NCI-H2196 treated with DMSO at 0.1 percent for 48 hours (cell line): Measurements from ENCODE around the gene RBM5.

Experiments used
- DNase-seq: peaks from one replicate; lab custom pipeline; 2025; ENCODE audit not compliant: unreplicated experiment; lab: John Stamatoyannopoulos, UW

Gene RBM5

DNA sequence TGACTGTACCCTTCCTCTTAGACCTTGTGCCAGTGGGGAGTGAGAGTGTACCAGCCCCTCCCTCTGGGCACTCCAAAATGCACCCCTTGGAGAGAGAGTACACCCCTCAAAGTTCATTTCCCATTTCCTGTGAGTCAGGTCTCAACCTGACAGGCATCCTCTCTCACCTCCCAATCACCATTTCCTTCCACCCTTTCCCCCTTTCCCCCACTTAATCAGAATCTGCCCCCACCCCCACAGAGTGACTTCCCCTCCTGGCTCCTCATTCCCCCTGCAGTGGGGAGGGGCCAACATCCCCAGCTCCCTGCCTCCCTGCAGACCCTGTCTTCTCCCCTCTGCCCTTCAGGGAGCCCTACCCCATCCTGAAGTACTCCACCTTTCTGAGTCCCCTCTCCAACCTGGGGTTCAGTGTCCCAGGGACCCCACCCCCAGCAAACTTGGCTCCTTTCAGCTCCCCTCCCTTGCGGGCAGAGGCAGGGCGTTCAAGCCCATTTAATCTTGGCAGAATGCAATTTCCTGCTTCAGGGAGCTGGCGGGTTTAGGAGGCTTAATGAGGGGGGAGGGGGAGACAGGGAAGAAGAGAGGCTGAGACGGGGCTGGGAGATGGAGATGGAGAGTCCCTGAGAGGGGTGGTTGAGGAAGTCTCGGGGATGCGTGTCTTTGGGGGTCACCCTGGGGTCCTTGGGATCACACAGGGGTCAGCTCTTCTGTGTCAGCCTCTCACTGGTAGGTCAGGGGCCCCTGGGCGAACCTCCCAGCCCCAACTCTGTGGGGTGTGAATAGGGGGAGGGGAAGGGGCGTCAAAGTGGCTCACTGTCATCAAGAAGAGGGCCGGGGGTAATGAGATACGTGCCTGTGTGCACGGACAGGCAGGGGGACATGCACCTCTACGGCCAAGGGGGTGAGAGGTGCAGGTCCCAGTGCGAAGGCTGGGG lies 49.8 kb downstream of the RBM5 start:
- no peak for DNase-seq

DNA sequence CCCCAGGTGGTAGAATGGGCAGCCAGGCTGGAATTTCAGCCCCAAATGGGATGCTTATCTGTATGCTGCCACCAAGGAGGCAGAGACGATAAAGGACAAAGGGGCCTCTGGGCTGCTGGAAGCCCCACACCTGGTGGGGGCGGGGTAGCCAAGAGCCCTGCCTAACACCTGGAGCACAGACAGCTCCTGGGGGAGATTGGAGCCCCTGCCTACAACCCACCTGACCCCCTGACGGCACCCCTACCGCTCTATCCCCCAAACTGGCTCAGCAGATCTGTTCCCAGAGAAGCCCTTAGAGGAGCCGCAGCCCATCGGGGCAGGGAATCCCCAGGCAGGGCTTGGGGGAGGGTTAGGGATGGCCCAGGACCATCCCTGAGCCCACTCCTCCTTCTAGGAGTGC lies 50.6 kb downstream of the RBM5 start:
- DNase-seq = no peak

DNA sequence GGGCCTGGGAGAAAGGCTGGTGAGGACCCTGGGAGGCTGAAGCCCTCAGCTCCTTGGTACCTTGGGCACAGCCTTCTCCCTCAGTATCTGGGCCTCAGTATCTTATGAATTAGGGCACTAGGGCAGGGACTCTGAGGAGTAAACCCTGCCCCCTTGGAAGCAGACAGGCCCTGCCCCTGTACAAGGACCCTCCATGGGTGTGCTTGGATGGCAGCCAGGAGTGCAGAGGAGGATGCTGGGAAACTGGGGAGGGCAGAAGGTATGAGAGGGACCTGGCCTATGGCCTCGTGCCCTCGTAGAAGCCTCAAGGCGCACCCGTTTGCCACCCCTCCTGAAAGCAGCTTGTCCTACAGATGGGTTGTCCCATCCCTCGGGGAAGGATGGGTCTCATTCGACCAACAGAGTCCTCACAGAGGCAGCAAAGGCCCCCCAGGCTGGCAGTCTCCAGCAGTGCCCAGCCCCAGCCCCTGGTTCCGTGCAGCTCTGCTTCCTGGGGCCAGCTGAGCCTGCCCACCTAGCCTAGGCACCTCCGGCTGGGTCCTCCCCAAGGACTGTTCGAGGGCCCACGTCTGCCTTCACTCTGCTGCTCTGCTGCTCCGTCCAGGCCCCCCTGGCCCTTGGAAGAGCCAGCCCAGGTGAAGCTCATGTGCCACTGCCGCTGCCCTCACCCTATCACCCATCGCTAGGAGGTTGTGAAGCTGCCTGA lies 51.2 kb downstream of the RBM5 start:
- DNase-seq = no peak

DNA sequence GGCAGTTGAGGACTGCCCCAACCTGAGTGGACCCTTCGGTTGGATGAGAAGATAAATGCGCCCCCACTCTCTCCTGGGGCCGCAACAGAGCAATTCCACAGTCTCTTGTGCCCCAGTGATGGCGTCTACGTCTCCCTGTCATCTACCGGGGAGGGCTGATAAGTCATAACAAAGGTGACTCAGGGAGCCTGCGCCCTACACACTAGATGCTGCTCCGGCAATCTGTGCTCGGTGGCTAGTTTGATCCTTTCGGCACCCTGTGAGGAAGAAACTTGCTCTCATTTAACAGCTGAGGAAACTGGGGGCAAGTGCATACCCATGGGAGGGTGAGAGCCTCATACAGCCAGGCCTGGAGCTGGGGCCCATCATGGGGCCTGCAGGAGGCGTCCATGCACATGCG lies 52.3 kb downstream of the RBM5 start:
- no peak for DNase-seq

DNA sequence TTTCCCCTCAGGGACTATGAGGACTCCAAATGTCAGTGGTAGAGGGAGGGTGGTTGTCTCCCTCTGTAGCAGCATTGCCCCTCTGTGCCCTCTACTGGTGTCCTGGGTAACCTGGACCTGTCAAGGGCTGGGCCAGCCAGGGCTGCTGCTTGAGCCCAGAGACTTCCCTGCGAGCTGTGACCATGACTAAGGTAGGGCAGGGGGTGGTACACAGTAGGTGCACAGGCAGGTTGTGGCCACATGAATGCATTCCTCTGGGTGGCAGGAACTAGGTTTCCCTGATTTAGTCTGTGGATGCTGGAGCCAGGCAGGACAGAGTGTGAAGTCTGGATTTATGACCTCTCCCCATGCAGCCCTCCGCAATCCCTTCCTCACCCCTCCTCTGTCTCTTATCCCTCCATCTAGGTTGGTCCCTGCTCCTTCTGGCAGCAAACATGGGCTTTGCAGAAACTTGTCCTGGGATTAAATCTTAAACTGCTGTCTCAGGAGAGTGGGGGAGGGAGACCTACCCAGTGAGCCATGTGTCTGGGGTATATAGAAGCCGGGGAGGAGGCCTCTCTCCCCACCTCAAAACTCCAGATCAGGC lies 57.7 kb downstream of the RBM5 start:
- DNase-seq = no peak

DNA sequence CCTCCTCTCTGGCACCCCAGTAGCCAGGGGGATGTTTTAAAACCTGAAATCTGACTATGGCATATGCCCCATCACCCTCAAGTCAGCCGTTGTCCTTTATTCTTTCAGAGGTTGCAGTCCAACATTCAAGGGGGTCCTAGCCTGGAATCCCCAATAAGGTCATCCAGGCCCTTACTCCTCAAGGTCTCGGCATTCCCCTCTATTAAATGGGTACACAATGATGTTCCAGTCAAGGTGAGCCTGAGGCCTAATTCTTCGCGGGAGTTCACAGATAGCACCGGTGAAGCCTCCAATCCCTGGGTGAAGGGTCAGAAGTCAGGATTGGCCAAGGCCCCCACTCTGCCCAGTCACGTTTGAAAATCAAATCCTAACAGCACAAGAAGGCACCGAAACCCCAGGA lies 58.3 kb downstream of the RBM5 start:
- DNase-seq = no peak

DNA sequence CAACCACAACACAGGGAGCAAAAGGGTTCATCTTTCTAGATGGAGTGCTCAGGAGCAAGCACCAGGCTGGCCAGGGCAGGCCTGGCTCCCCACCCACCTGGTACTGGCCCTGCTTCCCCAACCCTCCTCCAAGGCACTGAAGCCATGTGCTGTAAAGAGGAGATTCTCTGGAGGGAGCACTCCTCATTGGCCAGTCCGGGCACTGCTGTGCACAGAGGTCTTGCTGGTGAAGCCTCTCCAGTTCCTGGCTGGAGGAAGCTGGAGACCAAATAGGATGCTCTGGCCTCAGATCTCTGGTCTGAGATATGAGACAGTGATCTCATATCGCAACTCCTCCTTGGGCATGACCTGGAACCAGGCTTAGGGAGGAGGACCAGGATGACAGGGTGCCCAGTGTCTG lies 58.7 kb downstream of the RBM5 start:
- no peak for DNase-seq

DNA sequence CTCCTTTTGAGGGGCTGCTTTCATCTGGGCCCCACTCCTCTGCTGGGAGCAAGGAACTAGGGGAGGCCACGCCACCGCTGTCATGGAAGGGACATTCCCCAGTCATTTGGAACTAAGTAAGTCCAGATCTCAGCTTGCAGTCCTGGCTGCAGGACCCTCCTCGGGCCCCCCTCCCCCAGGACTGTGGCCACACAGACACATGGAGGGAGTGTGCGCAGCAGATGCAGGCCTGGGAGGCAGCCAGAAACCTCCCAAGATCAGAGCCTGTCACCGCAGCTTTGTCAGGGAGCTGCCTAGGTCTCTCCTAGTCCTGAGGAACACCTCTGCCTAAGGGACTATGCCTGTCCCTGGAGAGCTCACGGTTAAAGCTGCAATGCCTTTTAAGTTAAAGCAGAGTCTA lies 59.1 kb downstream of the RBM5 start:
- DNase-seq = no peak

DNA sequence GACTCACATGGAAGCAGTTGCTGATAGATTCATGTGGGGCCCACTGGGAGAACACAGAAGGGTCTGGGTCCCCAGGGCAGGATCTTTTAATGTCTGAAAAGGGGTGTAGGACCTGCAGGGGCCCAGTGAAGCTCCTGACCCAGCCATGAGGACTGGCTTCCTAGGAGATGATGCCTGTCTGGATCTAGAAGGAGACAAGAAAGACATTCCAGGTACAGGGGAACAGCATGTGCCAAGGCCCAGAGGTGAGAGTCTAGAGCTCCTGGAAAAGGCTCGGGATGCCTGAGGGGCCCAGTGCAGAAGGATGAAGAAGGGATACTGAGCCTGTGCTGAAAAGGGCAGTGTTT lies 61.7 kb downstream of the RBM5 start:
- no peak for DNase-seq

DNA sequence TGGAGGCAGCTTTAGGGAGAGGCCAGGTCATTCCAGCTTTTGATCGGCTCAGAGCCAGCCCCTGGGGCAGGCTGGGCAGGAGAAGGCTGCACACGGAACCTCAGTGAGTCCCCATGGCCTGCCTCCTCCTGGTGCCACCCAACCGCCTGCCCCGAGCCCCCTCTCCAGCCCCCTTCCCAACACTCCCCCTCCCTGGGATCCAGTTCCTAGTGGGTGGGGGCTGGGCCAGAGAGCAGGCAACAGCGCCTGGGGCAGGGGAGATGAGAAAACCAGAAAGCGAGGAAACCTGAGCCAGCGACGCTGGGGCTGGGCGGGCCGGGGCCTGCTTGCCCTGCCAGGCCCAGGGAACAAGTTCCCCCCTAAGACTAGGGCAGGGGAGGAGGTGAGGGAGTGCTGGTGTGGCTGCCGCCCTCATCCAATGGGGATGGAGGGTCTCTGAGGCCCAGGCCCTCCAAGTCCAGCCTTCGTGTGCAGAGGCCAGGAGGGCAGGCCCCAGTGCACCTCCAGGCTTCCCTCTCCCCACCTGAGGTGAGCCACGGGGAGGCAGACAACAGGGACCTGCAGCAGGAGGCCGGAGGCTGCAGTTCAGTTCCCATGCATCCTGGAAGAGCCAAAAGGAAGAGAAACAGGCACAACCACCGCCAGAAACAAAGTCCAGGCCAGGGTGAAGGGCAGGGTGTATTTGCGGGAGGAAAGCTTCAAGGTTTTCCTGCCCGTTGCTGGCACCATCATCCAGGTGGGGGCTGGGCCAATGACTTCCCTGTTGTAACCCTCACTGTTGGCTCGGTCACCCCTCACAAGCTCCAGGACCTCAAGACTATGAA lies 62.4 kb downstream of the RBM5 start:
- DNase-seq = no peak

DNA sequence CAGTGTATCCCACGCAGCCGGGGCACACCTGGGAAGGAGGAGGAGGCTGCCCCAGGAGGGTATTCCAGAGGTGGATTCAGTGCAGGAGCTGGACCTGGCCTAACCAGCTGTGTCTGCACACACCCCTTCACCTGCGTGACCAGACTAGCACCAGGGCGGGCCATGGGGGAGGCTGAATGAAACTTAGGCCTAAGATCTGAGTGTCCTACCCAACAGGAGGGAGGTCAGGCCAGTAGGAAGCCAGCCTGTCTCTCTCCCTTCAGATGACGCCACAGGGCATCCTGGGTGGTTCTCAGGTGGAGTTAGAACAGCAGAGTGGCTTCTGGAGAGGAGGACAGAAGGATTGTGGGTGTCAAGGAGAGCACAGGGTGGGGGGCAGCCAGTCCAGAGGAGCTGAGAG lies 63.0 kb downstream of the RBM5 start:
- DNase-seq = no peak

DNA sequence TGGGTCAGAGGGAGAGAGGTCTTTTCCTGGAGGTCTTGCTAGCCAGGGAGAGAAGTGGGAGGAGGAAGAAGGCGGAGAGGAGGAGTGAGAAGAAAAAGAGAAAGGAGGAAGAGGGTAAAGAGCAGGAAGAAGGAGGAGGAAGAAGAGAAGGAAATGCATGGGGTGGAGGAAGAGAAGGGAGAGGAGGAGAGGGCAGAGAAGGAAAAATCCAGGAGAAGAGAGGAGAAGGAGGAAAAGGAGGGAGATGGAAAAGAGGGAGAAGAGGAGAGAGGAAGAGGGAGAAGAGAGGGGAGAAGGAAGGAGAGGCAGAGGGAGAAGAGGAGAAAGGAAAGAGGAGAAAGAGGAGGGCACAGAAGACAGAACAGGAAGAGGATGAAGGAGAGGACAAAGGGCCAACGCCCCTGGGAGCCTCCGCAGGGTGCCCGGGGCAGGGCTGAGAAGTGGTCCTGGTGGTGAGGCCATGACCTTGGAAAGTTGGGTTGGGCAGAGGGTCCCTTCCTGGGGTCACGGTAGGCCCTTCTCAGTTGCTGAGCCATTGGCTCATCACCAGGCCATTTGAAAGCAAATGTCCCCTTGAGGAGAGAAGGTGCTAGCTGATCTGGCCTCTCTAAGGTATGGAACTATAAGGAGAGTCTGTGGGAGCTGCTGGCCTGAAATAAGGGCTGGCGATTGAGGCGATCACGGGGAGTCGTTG lies 65.2 kb downstream of the RBM5 start:
- DNase-seq = no peak

DNA sequence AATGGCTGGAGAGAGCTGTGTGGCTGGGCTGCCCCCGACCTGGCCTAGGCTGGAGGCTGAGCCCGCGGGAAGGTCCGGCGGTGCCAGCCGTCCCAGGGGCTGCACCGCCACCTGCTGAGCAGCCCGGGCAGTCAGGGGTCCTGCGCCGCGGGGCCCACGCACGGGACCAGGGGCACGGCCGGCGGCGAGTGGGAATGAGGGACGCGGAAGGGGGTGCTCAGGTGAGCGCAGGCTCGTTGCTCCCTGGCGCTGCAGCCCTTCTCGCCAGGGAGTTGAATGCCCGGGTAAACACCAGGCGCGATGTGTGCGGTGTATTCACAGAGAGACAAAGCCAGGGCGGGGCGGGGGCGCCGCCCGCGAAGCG lies 65.7 kb downstream of the RBM5 start:
- no peak for DNase-seq

DNA sequence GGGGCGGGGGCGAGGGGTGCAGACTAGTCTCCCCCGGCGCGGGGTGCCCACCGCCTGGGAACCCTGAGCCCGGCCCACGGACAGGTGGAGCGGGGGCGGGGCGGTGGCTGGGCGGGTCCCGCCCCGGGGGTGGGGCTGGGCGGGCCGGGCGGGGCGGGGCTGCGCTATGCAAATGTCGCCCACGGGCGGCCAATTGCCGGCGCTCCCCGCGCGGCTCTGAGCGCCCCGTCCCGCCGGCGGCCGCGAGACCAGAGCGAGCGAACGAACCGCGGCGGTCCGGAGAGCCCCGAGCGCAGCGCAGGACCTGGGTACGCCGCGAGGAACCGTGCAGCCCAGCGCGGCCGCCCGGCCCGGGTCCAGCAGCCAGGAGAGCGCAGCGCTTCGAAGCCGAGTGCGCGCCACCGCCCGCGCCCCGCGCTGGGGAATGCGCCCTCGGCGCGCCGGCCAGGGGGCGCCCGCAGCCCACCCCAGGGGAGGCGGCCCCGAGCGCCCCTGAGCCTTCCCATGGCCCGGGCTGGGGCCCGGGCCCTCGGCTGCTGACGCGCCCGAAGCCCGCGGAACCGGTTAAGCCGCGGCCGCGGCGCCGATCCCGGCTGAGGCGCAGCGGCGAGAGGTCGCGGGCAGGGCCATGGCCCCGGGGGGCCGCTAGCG lies 66.2 kb downstream of the RBM5 start, which contains the start of gene SEMA3F:
TSS of gene SEMA3F (plus strand) at position 485 of the 651 bp plus-strand sequence. CDS start 4,299 bp downstream, outside the sequence.
- no peak for DNase-seq

DNA sequence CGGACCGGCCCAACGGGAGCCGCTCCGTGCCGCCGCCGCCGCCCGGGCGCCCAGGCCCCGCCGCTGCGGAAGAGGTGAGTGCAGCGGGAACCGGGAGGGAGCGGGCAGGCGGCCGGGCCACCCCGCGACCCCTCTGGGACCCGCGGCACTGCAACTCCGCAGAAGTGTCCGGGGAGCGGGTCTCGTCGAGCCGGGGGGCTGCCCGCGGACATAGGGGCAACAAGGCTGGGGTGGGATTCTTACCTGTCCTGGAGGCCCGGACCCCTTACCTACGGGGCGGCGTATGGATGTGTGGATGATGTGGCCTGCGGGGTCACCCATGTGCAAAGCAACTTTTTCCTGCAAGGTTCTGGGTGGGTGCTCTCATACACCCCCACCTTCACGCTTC lies 66.8 kb downstream of the RBM5 start:
- DNase-seq = no peak

DNA sequence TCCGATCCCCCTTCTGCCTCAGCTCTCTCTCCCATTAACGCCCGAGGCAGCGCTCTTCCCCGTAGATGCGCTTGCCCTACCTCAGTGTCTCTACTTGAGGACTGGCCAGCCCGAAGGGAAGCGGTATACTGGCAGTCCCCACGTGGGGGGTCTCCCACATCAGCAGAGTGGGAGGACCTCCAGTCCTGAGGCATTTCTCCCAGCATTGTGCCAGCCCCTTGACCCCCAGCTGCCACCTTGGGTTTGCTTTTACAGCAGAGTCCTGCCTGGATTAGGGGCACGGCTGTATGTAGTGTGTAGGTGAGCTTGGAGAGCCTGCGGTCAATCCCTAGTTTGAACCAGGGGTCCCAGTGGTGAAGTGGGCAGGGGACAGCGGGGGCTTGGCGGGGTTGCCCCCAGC lies 67.2 kb downstream of the RBM5 start:
- DNase-seq = no peak

DNA sequence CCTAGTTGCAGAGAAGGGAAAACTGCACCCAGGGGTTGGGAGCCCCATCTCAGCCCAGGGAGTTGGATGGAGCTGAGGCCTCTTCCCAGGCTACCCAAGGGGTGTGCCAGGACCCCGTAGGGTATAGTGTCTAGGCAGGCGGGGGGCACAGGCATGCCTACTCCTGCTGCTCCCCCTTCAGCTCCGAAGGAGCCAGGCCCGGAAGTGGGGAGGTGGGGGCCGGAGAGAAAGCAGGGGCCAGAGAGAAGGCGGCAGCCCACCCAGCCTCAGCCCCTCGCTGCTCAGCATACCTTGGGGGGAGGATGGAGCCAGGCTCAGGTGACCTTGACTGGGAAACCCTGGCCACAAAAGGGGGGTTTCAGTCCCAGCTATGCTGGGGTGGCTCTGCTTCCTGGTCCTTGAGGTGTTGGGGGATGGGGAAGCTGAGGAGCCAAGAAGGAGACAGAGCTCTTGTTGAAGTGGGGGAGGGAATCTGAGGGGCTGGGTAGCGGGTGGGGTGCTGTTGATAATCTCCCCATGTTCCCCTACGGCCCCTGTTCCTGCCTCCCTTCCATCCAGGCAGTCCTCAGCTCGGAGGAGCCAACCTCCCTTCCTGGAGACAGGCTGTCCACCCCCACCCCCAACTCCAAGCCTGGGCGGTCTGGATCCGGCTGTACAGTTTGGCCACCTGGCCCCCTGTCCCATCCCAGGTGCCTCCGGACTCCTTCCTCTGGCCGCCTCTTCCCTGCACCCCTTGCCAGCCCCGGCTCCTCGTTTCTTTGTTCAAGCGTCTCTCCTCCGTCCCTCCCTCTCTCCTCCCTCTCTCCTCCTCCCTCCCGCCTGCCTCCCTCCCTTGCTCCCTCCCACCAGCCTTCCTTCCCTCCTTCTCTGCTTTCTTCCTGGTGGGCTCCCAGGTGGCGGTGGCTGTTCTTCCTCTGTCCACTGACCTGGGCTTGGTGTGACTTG lies 68.1 kb downstream of the RBM5 start:
- no peak for DNase-seq

DNA sequence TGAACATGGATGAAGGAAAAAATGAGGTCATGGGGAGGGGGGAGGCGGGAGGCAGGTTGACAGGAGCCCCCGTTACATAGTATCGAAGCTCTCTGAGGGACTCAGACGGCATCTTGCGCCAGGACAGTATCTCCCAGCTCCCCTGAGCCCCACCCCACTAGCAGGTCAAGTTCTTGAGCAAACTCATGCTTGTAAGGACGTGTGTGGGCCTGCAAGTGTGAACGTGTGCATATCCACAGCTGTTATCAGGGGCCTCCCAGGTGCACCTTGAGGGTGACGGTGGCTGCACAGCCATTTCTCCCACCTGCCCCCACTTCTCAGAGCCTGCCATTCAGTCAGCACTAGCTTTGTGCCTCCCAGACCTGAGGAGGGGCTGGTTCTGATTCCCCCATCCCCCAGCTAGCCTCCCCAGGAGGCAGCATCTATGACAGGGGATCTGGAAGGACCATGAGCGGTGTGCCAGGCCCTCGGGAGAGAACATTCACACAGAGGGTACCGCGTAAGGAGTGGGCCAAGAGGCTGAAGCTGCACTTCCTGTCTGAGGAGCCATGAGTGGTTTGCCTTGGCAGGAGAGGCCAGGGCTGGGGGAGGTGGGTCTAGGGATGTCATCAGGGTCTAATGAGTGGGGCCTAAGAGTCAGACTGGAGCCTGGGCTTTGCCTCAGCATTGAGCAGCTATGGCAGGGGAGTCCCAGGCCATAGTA lies 69.3 kb downstream of the RBM5 start:
- no peak for DNase-seq
